GM23338 (cell line): Measurements from ENCODE around the gene PCBP3. TPM values are rescaled to one million over a fixed set of nuclear protein-coding genes. Genes with fewer than 3 reads are reported as not detected.

Experiments used
- ATAC-seq: fragments of 200-7000 bp; cut with Tn5 transposase; 3 replicates; pipeline ENCODE4 v1.9.1; 2020
- DNase-seq: peaks from one replicate; pipeline ENCODE4 v3.0.0-alpha.2; 2015; ENCODE audit warnings: low spot score
- H2AFZ ChIP-seq: fragments of 200-600 bp; sonication (generic); 2 replicates; pipeline ENCODE4 v1.8.0; 2016; ENCODE audit warnings: antibody characterized with exemption, mild to moderate bottlenecking, moderate library complexity
- H3F3A ChIP-seq: fragments of 200-600 bp; sonication (generic); replicated peaks from 2 replicates; pipeline ENCODE4 v1.8.0; 2017; ENCODE audit warnings: antibody characterized with exemption, mixed run types, low read depth
- H3K27ac ChIP-seq: fragments of 200-600 bp; sonication (generic); 2 replicates; pipeline ENCODE4 v1.6.1; 2016; ENCODE audit warnings: low read depth
- H3K27me3 ChIP-seq: fragments of 200-600 bp; sonication (generic); 2 replicates; pipeline ENCODE4 v1.8.0; 2016; ENCODE audit warnings: mild to moderate bottlenecking, mixed run types, moderate library complexity; ENCODE audit not compliant: insufficient read depth
- H3K36me3 ChIP-seq: fragments of 200-600 bp; sonication (generic); 2 replicates; pipeline ENCODE4 v1.8.0; 2016; ENCODE audit warnings: mild to moderate bottlenecking; ENCODE audit not compliant: insufficient read depth
- H3K4me1 ChIP-seq: fragments of 200-600 bp; sonication (generic); 2 replicates; pipeline ENCODE4 v1.8.0; 2016; ENCODE audit warnings: mild to moderate bottlenecking, moderate library complexity; ENCODE audit not compliant: insufficient read depth
- H3K4me2 ChIP-seq: fragments of 200-600 bp; sonication (generic); 2 replicates; pipeline ENCODE4 v1.7.1; 2017; ENCODE audit warnings: mixed run types
- H3K4me3 ChIP-seq: fragments of 200-600 bp; sonication (generic); 2 replicates; pipeline ENCODE4 v1.6.1; 2016; ENCODE audit warnings: mixed run types
- H3K79me2 ChIP-seq: fragments of 200-600 bp; sonication (generic); replicated peaks from 2 replicates; pipeline ENCODE4 v1.8.0; 2017; ENCODE audit warnings: mild to moderate bottlenecking; ENCODE audit not compliant: insufficient read depth
- H3K9me2 ChIP-seq: fragments of 200-600 bp; sonication (generic); 2 replicates; pipeline ENCODE4 v1.8.0; 2017; ENCODE audit not compliant: insufficient read depth
- H4K20me1 ChIP-seq: fragments of 200-600 bp; sonication (generic); replicated peaks from 2 replicates; pipeline ENCODE4 v1.8.0; 2017; ENCODE audit warnings: mild to moderate bottlenecking; ENCODE audit not compliant: insufficient read depth
- H3K27ac Mint-ChIP-seq: 2 replicates; pipeline ENCODE4 v1.8.0; 2020; ENCODE audit warnings: inconsistent platforms, mild to moderate bottlenecking, moderate library complexity, mixed read lengths
- H3K27me3 Mint-ChIP-seq: 3 replicates; pipeline ENCODE4 v1.8.0; 2022; ENCODE audit warnings: low read depth, mild to moderate bottlenecking, moderate library complexity, mixed read lengths, inconsistent platforms; ENCODE audit not compliant: insufficient read depth, poor library complexity
- H3K36me3 Mint-ChIP-seq: 3 replicates; pipeline ENCODE4 v1.8.0; 2021; ENCODE audit warnings: low read depth, mild to moderate bottlenecking, inconsistent platforms, moderate library complexity, mixed read lengths
- H3K4me1 Mint-ChIP-seq: 3 replicates; pipeline ENCODE4 v1.8.0; 2020; ENCODE audit warnings: mild to moderate bottlenecking, inconsistent platforms, mixed read lengths
- H3K4me3 Mint-ChIP-seq: 3 replicates; pipeline ENCODE4 v1.8.0; 2021; ENCODE audit warnings: moderate library complexity, mild to moderate bottlenecking, inconsistent platforms, mixed read lengths
- H3K9me3 Mint-ChIP-seq: 3 replicates; pipeline ENCODE4 v1.8.0; 2020; ENCODE audit warnings: moderate library complexity, mild to moderate bottlenecking, inconsistent platforms, mixed read lengths
- EZH2 ChIP-seq: fragments of 200-600 bp; sonication (generic); IDR thresholded peaks from one replicate; pipeline ENCODE4 v1.8.0; 2017; ENCODE audit warnings: antibody characterized with exemption, mild to moderate bottlenecking, low read depth; ENCODE audit not compliant: unreplicated experiment
- JUNB ChIP-seq: IDR thresholded peaks from one replicate; pipeline ENCODE4 v1.6.1; 2016; ENCODE audit warnings: antibody characterized with exemption; ENCODE audit not compliant: unreplicated experiment
- REST ChIP-seq: IDR thresholded peaks from one replicate; pipeline ENCODE4 v1.6.1; 2018; ENCODE audit warnings: antibody characterized with exemption; ENCODE audit not compliant: unreplicated experiment
- STAT1 ChIP-seq: IDR thresholded peaks from one replicate; pipeline ENCODE4 v1.6.1; 2016; ENCODE audit warnings: antibody characterized with exemption; ENCODE audit not compliant: unreplicated experiment
- ZNF114 ChIP-seq: fragments of 250-450 bp; sonication (Bioruptor Pico); IDR thresholded peaks from 2 replicates; pipeline ENCODE4 v1.5.0; 2020; ENCODE audit warnings: mild to moderate bottlenecking, moderate library complexity
- ZNF331 ChIP-seq: fragments of 250-450 bp; sonication (Bioruptor Pico); IDR thresholded peaks from 2 replicates; pipeline ENCODE4 v1.5.0; 2020; ENCODE audit warnings: low read depth, mild to moderate bottlenecking, moderate library complexity
- ZNF462 ChIP-seq: fragments of 250-450 bp; sonication (Bioruptor Pico); IDR thresholded peaks from 2 replicates; pipeline ENCODE4 v1.5.0; 2020; ENCODE audit warnings: mild to moderate bottlenecking, moderate library complexity
- polyA plus RNA-seq: library from polyadenylated mRNA; unstranded; fragments of >200 nt; fragmentation: Nextera tagmentation; extraction: Ambion mirVana; gene quantifications from 2 replicates; pipeline ENCODE4 v1.2.1, GENCODE V29; 2016
- total RNA-seq: library from RNA; depleted of rRNA; stranded (reverse); fragments of >200 nt; shearing (Covaris generic); gene quantifications from 2 replicates; pipeline ENCODE4 v1.2.3, GENCODE V29; 2014
- TF ChIP-seq, protein P1 (sequence below): IDR thresholded peaks from 2 replicates; pipeline ENCODE4 v1.6.1; 2016; ENCODE audit warnings: antibody characterized with exemption
- TF ChIP-seq, protein P2 (sequence below), 2 experiments: fragments of 200-600 bp in 1 of 2; sonication (generic) in 1 of 2; conservative IDR thresholded peaks; 2 replicates each; pipeline versions ENCODE4 v1.5.1 to v1.6.1; 2016 to 2017; ENCODE audit warnings: antibody characterized with exemption in 2 of 2, low read depth in 2 of 2, mild to moderate bottlenecking in 2 of 2, moderate library complexity in 1 of 2

The PCBP3 gene
- total and polyA plus RNA-seq, 2 experiments from 2014 or later, result 7.1 to 9.1 TPM

- TF ChIP-seq, protein P1, sequence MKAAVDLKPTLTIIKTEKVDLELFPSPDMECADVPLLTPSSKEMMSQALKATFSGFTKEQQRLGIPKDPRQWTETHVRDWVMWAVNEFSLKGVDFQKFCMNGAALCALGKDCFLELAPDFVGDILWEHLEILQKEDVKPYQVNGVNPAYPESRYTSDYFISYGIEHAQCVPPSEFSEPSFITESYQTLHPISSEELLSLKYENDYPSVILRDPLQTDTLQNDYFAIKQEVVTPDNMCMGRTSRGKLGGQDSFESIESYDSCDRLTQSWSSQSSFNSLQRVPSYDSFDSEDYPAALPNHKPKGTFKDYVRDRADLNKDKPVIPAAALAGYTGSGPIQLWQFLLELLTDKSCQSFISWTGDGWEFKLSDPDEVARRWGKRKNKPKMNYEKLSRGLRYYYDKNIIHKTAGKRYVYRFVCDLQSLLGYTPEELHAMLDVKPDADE, result no peak
- no peak for TF ChIP-seq EZH2
- no peak for TF ChIP-seq JUNB
- TF ChIP-seq REST, result no peak
- no peak for TF ChIP-seq ZNF114 (CRISPR knock-in tag)
These were observed 101.7 kb downstream of the PCBP3 start (continued) for GRCh38 chr21:45745256-45745655.

GRCh38 chr21:45747233-45747766 lies 103.8 kb downstream of the PCBP3 start:
- no peak overlapping the region for H3K4me2 ChIP-seq
- Mint-ChIP-seq H3K9me3 (peaks cover 8% of the 10 kb centered on the region), H3K36me3 (peaks cover 11% of the 10 kb centered on the region), H3K27ac (no peak overlapping the region), H3K4me1 (peaks cover 13% of the 10 kb centered on the region), H3K27me3 (peaks cover 4% of the 10 kb centered on the region), H3K4me3 (no peak overlapping the region)
- H4K20me1 ChIP-seq, result no peaks in the 10 kb centered on the region; the same call in 1 of the 2 replicates
- H2AFZ ChIP-seq, result no peak overlapping the region
- H3F3A ChIP-seq, result no peaks in the 10 kb centered on the region
- no peaks in the 10 kb centered on the region for H3K9me2 ChIP-seq
- H3K36me3 ChIP-seq, result no peaks in the 10 kb centered on the region
- ATAC-seq, result peak; percentile 38
- no peak overlapping the region for H3K4me3 ChIP-seq
- no peaks in the 10 kb centered on the region; the same call in 1 of the 2 replicates for H3K4me1 ChIP-seq
- DNase-seq, result no peak
- no peak overlapping the region for H3K27ac ChIP-seq
- H3K79me2 ChIP-seq, result no peaks in the 10 kb centered on the region
- H3K27me3 ChIP-seq, result no peaks in the 10 kb centered on the region
- TF ChIP-seq, protein P2, sequence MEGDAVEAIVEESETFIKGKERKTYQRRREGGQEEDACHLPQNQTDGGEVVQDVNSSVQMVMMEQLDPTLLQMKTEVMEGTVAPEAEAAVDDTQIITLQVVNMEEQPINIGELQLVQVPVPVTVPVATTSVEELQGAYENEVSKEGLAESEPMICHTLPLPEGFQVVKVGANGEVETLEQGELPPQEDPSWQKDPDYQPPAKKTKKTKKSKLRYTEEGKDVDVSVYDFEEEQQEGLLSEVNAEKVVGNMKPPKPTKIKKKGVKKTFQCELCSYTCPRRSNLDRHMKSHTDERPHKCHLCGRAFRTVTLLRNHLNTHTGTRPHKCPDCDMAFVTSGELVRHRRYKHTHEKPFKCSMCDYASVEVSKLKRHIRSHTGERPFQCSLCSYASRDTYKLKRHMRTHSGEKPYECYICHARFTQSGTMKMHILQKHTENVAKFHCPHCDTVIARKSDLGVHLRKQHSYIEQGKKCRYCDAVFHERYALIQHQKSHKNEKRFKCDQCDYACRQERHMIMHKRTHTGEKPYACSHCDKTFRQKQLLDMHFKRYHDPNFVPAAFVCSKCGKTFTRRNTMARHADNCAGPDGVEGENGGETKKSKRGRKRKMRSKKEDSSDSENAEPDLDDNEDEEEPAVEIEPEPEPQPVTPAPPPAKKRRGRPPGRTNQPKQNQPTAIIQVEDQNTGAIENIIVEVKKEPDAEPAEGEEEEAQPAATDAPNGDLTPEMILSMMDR (conservative IDR thresholded peaks at IDR 0.05; ENCODE audit: low read depth in 2 of 2), result no peak
- TF ChIP-seq ZNF462, result no peak
- no peak for TF ChIP-seq EZH2
- TF ChIP-seq, protein P1, result no peak
- TF ChIP-seq ZNF331 (CRISPR knock-in tag), result no peak
- no peak for TF ChIP-seq STAT1
- TF ChIP-seq ZNF114 (CRISPR knock-in tag), result no peak
